GM19328 (cell line): ENCODE results near the gene KIRREL3.

Experiments
- ATAC-seq: cut with Tn5 transposase; IDR thresholded peaks from one replicate; pipeline ENCODE4 v1.9.1; 2021; ENCODE audit warnings: mild to moderate bottlenecking, moderate library complexity; ENCODE audit not compliant: unreplicated experiment

KIRREL3 gene

DNA sequence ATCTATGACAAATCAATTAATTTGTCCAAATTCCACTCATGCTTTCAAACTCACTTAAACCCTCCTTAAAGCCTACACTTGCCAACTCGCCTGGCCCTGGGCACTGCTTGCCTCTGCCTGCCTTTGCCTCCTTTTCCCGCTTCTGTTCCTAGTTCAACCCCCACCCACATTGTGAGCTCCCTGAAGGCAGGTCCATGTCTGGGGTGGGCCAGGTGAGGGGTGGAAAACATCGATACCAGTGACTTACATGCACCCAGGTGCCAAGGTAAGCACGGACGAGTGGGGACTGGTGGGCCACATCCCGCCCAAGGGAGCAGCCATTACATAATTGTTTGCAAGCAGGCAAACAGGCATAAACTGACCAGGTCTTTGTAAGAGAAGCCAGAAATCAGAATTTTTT, 498.9 kb downstream of the KIRREL3 start:
- no peak for ATAC-seq

DNA sequence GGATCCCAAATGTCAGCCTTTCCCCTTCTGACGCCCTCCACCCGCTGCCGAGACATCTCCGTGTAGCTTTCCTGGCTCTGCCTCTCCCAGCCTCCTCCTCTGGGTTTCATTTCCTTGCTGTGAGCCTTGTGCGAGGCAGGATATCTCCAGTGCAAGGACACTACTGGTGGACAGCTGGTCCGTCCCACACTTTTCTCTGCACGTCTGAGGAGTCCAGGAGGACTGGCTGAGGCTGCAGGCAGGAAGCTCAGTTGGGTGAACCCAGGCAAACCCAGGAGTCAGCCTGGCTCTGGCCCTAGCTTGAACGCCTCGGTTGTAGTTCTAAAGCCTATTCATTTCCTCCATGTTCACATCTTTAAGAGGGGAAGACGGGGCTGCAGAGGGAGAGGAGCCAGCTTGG, 499.6 kb downstream of the KIRREL3 start:
- ATAC-seq, result no peak

DNA sequence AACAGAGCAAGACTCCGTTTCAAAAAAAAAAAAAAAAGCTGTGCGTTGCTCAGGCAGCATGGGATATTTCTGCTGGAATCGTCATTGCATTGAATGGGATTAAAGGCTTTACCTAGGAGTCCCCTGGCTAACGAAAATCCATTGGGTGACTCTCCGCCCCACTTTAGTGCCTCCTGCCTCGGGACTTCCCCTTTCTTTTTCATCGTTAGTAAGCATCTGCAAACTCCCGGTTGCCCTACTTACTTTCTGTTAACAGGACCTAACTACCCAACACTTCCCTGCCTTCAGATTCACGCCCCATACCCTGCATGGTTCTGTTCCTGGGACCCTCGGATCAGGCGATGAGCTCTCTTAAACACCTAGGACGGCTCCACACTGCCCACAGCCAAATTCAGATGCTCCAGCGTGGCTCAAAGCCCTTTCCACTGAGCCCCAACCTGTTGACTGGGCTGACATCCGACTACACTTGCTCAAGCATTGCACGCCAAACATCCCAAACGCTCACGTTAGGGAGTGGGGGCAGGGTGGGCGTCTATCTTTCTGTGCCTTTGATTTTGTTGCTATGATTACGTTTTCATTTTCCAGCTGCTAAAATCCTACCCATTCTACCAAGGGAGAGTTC, 501.3 kb downstream of the KIRREL3 start:
- ATAC-seq, result no peak

DNA sequence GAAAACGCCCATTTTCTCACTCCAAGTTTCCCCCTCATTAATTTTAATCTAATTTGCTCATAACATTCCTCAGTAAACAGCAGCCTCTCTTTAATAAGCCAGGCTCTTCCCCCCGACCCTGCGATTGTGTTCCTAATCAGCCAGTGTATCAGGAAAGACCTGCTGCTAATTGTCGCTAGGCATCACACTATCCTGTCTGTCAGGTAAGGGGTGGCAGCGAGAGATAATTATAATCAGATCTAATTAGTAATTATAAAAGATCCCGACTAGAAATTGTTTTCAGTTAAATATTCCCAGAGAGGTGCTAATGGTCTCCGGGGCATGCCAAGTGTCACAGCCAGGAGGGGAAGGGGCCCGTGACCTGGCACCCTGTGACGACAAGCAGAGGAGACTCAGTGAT, 502.3 kb downstream of the KIRREL3 start:
- ATAC-seq, result no peak

DNA sequence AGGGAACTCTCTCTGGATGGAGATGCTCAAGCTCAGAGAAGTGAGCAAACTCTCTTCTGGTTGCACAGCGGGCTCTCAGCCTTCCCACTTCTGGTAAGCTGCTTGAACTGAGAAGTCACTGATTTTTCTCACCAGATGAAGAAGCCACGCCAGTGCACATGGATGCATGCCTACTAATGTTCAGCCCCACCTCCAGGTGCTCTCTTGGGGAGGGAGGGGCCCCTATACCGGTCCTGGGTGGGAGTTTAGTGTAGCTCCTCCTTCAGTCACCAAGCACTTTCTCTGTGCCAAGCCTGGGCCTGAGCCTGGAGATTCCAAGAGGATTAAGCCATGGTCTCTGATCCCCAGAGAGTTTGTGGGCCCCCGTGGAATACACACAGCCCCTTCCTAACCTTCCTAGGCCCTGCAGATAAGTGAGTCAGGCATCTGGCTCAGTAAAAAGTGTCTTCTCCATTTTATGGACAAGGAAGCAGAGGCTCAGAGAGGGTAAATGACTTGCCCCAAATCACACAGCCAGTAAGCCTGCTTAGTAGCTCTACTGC, 502.9 kb downstream of the KIRREL3 start:
- ATAC-seq, result no peak

DNA sequence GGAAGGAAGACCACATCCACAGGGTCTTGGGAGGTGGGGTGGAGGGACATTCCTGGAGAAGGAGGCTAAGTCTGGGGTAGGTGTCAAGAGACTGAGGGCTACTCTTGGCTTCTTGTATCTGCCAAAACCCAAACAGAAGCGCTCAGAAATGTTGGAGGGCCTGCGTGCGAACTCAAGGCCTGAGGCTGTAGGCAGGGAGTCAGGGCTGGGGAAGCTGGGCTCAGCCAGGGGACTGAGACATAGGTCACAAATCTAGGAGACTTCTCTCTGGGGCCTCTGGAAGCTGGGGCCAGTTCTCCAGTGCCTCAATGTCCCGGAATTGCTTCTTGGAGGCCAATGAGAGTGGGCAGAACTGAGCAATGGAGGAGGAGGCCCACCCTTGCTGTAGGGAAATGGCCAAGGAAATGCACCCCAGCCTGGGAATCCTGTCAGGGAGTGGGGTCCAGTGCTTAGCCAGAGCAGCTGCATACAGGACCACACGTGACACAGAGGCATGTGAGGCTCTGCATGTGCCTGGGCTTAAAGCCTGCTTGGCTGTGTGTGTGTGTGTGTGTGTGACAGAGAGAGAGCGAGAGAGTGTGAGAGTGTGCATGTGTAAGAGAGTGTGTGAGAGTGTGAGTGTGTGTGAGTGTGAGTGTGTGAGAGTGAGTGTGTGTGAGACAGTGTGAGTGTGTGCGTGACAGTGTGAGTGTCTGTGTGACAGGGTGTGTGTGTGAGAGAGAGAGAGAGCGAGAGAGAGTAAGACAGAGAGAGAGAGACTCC, 503.8 kb downstream of the KIRREL3 start:
- no peak for ATAC-seq

DNA sequence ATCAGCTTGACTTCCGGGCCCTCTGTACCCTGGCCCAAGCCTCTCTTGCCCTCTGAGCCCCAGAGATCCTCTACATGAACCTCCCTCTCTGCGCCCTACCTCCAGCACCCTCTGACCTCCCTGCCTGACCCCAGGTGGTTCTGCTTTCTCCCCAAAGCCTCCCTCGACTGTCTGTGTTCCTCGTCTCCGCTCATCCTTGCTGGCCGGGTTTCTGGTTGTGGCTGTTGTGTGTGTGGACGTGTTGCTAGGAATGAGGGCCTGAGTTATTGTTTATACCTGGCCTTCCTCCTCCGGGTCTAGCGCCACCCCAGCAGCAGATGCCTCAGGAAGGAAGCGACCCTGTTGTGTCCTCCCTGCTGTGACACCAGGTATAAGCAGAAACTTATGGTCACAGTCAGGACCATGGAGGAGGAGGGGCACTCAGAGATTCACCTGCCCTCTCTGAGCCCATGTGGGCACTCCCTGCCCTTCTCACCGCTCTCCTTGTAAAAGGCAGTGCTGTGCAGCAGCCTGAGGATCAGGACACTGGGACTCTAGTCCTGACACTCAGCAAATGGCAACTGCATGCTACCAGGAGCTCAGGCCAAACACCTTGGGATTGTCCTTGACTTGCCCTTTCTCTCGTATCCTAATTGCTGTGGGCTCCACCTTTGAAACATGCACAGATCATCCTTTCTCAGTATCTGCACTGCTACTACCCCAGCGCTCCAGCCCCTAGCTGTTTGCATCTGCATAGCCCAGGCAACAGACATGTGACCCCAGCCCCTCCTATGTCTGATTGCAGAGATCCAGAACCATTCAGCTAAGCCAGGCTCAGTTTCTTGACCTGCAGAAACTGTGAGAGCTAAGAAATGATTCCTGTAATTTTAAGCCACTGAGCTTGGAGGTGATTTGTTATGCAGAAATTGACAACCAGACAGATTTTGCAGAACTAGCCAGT, 505.0 kb downstream of the KIRREL3 start:
- ATAC-seq, result no peak

DNA sequence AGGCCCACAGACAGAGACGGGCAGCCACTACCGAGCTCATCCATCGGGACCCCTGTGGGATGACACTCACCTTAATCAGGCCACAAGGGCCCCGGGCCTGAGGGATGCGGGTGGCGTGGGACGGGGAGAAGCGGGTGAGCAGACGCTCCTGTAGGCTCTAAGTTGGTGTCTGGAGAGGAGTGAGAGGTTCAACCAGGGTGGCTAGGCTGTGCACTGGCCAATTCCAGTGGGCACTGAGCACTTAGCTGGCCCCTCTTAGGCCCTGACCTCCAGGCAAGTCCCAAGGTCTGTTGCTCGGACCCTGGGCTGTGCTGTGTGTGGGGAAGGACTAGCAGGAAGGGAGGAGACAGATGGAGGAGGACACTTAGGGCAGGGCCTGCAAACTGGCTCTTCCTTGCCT, 505.7 kb downstream of the KIRREL3 start:
- no peak for ATAC-seq

DNA sequence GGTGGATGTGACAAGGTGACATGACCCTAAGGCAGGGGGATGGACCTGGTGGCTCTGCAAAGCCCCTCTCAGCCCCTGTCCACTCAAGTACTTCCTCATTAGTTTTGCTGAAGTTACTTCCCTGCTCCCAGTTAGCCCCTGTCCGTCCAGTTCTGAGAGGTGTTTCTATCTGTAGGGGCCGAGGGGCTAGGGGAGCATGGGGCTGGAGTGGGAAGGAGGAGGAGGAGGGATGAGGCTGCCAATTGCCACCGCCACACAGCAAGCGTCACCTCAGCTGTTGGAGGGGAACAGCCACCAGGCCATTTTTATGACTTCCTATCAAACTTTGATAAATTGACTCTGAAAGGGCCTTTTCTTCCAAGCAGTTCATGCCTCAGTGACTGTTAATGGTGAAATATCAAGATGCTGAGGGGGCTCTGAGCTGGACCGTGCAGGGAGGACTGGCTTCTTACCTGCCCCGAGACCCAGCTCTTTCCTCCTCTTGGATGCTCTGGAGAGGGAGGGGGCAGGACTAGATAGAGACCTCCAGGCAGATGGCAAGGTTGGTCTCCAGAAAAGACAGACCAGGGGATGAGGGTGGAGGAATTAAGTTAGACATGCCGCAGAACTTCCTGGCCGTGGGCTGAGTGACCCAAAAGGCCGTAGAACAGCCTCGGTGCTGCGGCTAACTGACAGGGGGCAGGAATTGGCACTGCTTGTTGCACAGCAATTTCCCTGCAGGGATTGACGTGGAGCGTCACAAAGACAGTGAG, 508.1 kb downstream of the KIRREL3 start:
- no peak for ATAC-seq

DNA sequence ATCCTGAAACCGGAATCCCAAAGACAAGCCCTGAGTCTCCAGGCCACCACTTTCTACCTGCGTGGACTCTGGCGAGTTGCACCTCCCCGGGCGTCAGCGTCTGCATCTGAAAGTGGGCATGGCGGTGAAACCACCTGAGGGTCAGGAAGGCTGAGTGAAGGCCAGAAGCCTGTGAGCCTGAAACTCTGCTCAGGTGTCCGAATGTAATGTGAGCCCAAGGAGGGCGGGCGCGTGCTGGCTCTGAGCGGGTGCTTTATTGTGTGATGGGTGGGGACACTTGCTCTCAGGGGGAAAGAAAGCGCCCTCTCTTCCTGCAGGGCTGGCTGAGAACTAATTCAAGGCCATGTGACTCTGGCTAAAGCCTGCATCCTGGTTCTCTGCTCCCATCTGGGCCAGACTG, 509.5 kb downstream of the KIRREL3 start:
- ATAC-seq, result no peak

DNA sequence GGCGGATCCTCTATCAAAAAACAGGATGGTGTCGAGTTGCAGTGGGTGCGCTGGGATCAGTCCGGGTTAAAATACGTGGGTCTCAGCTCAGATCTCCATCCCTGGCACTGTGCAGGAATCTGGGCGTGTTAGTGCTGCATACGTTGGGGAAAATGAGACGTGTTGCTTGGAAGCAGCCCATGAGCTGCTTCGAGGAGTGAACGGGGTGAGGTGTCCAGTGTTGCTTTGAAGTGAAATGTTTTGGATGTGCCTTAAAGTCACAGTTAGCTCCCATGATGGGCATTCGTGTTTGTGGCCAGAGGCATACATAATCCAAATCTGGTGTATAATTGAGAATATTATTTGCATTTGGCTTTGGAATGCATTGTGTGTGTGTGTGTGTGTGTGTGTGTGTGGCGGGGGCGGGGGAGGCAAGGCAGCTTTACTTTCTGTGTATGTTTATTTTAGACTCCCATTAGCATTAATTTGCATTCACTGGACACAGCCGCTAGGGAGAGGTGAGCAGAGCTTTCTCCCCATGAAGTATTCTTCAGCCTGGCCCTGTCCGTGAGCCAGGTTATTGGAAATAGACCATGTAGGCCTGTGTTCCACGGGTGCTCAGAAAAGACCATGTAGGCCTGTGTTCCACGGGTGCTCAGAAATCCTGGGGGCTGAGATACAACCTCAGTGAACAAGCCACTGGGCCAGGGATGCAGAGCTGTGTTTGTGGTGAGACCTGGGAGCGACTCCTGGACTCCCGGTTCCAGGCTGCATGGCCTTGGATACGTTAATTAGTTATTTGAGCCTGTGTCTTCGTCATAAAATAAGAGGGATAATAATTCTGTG, 510.5 kb downstream of the KIRREL3 start:
- no peak for ATAC-seq

DNA sequence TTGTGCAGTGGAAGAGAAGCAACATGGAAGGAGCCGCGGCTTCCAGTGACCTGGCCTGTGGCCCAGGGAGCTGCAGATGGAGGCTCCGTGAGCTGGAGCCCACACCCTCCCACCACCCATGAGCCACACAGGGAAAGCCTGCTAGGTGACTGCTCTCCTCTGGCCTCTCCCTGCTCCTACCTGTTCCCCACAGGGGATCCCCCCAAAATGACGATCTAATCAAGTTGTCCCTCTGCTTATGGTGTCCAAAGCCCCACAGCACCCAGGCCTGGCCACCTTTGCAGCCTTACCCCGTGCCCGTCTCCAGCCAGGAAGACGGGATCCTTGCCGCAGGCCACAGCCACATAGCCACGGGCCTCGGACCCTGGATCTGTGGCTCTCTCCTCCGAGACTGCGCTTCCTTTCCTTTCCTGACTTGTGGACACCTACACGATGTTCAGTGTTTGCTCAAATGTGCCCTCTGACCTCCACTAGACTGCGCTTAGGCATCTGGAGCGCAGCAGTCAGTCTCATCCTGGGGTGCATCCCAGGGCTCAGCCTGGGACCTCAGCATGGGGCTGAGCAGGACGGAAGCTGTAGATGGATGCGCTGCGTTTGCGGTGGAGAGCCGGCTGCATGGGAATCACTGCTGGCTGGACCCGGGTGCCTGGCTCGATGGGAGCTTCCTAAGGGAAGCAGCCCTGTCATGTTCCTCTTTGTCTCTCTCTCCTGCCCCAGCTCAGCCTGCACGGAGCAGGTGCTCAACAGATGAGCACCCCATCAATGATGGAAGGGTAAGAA, 511.8 kb downstream of the KIRREL3 start:
- no peak for ATAC-seq

DNA sequence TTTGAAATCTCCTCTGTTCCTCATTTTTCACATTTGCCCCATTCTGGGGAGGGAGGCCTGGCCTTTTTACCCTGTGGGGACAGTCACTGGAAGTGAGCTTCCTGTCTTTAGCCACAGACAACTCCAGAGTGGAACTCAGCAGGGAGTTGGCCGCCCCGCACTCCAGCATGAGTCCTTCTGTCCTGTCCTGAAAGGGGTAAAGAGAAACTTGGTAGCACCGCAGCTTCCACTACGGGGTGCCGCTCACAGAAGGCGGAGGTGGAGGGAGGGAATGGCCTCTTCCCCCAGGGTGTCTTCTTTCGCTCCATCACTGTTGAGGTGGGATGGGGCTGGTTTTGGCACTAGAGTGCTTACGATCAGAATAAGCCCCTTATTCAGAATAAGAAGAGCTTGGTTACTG, 512.9 kb downstream of the KIRREL3 start:
- no peak for ATAC-seq

DNA sequence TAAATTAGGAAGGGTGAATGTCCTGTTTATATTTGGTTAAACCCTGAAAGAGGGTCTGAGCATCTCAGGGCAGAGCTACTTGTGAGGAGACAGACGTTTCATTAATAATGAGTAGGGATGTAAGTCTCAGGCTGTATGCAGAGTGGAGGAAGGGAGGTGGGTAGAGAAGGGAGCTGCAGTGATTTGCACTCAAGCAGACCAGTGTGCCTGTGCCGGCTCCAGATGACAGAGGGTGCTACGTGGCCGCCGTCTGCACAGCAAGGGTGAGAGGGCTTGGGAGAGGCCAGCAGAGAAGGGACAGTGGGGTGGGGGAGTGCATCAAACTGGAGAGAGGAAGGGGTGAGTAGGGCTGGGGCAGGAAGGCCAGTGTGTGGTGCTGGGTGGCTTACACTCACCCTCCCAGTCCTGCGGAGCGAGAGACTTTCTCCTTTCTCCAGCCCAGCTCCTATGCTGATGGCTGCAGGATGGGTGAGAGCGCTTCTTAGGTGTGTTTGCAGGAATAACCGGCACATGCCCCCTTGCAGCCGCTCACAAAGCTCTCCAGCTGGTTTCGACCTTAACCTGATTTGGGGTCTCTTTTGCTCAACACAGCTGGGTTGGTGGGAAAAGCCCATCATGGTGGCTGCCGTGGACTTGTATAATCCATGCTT, 514.5 kb downstream of the KIRREL3 start:
- ATAC-seq, result no peak

DNA sequence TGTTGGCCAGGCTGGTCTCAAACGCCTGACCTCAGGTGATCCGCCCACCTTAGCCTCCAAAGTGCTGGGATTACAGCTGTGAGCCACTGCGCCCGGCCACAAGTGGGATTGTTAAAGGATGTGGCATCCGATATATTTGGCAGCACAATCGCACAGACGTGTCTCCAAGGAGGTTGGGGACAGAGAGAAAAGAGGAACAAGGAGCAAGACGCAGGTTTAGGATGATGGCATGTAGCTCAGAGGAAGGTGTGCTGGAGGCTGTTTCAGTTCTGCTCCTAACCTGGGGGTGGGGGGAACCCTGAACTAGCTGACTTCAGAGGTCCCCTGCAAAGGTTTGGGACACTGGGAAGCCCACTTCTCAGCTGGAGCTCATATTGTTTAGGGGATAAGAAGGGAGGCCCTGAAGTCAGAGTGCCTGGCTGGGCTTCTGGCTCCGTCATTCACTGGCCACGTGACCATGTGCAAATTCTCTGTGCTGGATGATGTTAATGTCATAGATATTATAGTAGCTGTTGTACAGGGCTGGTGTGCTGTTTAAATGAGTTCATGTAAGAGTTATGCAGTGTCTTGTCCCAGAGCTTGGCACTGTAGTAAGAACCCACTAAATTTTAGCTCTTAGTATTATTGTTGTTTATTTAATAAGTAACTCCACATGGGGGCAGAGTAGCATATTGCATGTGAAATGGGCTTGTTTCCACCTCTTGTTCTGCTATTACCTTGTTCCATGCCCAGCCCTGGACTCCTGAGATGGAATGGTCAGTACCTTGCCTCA, 515.4 kb downstream of the KIRREL3 start:
- ATAC-seq, result peak; percentile 47

DNA sequence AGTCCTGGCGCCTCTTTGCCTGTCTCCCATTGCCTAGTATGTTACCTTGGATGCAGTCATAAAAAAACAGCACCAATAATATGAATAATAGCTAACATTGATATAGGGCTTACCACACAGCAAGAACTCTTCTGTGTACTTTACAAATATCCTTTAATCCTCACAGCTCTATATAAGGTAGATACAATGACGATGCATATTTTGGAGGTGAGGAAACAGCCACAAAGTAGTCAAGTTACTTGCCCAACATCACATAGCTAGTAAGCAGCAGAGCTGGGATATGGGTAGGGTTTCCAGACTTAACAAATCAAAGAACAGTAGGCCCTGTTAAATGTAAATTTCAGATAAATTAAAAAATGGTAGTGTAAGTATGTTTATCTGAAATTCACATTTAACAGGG, 516.3 kb downstream of the KIRREL3 start:
- ATAC-seq, result no peak

DNA sequence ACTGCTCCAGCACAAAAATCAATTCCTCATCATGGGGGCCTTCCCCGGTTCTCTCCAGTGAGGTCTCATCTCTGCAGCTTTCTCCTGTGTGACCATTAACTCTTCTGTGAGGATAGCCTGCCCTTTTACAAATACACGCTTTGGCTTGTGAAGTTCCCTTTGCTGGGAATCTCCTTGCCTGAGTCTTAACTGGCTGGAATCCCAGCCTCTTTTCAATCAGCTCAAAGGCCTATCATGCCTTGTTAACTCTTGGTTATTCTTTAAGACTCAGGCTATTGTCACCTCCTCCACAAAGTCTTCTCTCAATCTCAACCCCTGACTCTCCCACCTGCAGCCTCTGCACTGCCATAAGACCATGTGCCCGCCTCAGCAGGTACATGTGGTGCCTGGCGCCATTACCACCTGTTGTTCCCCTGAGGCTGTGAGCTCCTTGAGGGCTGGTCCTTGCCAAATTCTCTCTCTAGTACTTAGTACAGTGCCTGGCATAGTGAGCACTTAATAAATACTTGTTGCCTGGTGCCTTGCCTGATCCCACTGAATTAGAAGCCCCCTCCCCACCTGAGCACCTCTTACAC, 516.9 kb downstream of the KIRREL3 start:
- ATAC-seq, result no peak
